ENCODE results near the gene PRSS21.

PRSS21 gene

DNA sequence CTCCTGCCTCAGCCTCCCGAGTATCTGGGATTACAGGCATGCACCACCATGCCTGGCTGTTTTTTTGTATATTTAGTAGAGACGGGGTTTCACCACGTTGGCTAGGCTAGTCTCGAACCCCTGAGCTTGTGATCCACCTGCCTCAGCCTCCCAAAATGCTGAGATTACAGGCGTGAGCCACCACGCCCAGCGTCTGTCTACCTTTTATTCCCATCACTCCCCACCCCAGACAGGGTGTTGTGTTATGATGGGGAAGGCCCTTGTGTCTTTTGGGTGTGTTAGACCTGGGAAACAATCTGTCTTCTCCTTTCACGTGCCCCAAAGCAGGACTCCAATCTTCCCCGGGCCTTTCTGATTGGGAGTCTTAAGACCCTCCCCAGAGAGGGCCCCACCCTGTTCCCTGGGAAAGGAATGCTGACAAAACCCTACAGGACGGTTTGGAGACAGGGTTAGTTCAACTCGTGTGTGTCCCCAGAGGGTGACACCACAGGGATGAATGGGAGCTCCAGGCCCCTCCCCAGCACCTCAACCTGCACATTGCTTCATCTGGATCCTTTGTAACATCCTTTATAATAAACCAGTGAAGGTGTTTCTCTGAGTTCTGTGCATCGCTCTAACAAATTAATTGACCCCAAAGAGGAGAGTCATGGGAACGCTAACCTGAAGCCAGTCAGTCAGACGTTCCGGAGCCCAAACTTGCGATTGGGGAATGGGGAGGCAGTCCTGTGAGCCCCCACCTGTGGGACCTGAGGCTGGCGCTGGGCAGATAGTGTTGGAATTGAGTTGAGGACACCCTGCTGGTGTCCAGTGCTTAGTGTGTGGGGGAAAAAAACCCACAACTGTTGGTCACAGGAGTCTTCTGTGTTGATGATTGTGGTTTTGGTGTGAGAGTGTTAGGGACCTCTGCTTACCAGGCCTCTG lies 36.8 kb upstream of the PRSS21 start:
- DNase-seq = no peak

DNA sequence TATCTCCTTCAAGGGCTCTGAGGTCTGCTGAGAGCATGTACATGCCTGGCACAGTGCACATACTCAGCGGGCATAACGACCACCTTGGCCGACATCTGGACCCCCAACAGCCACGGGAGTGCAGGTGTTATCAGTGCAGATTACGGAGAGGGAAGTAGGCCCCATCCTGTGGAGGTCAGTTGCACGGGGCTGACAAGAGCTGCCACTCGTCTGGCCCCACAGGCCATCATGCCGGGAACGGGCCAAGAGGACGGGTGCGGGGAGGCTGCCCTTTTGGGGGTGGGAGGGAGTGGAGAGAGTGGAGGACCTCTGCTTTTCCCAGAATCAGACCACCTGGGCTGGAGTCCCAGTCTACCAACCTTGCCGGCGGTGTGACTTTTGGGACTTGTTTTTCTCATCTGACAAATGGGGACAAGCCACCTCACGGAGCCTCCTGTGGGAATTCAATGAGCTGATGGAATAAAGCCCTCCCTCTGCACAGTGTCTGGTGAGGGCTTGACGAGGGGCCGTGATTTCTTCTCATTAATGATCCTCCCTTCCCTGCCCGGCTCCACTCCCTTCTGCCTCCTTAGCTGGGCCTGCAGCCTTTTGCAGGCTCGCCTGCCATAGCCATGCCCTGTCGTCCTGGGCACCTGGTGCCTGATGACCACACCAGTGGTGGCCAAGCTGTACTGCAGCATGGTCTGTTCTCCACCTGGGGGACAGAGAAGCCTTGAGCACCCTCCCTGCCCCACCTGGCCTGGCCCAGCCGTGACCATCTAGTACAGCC lies 34.3 kb upstream of the PRSS21 start:
- DNase-seq = no peak

DNA sequence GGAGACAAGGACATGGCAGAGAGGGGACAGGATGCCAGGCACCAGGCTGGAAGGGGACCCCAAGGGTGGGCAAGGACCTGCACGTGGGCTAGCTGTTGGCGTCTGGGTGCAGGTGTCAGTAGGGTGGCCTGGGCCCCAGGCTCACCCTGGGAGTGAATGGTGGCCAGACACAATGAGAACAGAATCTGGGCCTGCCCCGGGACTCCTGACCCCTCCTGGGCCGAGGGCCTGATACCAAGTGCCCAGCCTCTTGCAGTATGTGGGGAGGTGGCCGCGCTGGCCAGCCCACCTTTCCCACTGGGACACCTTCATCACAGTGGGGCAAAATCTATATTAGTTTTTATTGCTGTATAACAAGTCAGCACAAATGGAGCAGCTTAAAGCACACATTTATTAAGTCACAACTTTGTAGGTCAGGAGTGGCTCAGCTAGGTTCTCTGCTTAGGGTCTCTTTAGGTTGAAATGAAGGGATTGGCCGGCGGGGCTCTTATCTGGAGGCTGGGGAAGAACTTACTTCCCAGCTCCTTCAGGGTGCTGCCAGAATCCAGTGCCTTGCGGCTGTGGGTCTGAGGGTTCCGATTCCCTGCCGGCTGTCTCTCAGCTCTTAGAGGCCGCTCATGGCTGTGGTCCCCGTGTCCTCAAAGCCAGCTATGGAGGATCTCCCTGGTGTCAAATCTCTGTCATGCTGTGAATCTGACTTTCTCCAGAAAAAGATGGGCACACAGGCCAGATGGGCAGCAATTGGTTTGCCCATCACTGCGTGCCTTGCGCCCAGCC lies 33.3 kb upstream of the PRSS21 start:
- DNase-seq = no peak

DNA sequence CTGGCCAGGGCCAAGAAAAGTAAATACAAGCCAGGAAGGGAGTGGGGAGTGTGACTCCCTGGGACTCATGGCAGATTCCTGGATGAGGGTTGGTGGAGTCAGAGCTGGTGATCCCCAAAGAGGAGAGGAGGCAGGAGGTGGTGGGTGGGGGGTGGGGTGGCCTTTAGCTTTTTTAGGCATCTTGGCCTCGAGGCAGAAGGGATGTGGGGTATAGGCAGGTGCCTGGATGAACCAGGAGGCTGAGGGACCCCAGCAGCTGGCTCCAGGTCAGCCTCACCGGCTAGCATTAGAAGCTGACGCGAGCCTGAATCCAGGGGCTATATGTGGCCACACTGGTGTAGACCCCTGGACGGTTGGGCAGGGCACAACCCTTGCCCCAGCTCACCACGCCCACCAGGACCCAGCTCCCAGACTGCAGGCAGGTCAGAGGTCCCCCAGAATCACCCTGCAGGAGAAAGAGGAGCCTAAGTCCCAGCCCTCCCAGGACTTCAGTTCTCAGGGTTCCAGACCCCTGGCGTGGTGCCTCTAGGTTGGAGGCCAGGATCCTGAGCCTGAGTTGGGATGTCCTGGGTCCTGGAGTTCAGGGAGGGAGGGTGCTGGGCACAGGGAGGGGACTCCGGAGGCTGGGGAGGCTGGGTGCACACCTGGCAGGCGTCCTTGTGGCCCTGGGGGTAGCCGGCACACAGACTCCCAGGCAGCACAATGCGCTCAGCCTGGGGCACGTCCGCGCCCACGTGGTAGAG lies 32.5 kb upstream of the PRSS21 start:
- no peak for DNase-seq

DNA sequence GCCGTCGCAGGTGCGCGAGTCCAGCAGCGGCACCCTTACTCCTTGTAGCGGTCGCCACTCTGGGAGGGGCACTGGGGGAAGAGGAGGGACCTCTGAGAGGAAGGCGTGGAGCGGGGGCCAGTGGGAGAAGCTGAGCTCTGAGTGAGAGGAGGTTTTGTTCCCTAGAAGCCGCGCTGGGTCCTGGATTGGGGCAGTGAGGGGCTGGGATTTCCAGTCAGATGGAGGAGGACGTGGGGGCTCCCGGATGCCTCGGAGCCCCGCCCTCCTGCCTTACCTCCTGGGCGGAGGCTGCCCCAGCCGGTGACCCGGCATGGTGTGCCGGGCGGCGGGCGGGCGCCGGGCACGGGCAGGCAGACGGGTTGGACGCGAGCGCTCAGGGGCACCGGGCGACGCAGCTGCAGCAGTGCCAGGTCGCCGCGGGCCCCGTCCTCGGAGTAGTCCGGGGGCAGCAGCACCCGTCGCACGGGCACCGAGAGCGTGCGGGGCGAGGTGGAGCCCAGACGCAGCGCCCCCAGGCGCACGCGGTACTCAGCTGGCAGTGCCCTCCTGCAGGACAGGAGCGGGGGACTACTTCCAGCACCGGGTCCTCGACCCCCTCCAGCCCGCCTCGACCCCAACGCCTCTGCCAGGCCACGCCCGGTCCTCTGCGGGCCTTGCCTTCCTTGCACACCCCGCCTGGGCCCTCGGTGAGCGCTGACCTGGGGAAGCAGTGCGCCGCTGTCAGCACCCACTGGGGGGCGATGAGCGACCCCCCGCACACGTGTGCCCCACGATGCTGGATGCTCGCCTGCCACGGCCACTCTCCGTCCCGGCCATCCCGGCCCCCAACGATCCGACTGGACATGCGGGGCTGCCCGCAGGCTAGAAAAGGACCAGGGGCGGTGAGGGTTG lies 31.7 kb upstream of the PRSS21 start:
- DNase-seq = no peak

- DNase-seq = no peak
Measured at GRCh38 chr16:2786061-2786825, 30.8 kb upstream of the PRSS21 start.

- no peak for DNase-seq
Measured at GRCh38 chr16:2786826-2787151, 30.2 kb upstream of the PRSS21 start.

GRCh38 chr16:2787406-2787805 lies 29.6 kb upstream of the PRSS21 start, which contains the start of gene PRSS33:
TSS of gene PRSS33 (minus strand) at chr16:2787560. CDS start at chr16:2786547, 1,013 bp downstream.
- no peak for DNase-seq

- DNase-seq = no peak
Measured at GRCh38 chr16:2787961-2788360, 29.1 kb upstream of the PRSS21 start.

GRCh38 chr16:2790631-2791030 lies 26.4 kb upstream of the PRSS21 start:
- no peak for DNase-seq

- no peak for DNase-seq
Measured at GRCh38 chr16:2791174-2791573, 25.9 kb upstream of the PRSS21 start.

- no peak for DNase-seq
Measured at GRCh38 chr16:2792940-2793339, 24.1 kb upstream of the PRSS21 start.

DNA sequence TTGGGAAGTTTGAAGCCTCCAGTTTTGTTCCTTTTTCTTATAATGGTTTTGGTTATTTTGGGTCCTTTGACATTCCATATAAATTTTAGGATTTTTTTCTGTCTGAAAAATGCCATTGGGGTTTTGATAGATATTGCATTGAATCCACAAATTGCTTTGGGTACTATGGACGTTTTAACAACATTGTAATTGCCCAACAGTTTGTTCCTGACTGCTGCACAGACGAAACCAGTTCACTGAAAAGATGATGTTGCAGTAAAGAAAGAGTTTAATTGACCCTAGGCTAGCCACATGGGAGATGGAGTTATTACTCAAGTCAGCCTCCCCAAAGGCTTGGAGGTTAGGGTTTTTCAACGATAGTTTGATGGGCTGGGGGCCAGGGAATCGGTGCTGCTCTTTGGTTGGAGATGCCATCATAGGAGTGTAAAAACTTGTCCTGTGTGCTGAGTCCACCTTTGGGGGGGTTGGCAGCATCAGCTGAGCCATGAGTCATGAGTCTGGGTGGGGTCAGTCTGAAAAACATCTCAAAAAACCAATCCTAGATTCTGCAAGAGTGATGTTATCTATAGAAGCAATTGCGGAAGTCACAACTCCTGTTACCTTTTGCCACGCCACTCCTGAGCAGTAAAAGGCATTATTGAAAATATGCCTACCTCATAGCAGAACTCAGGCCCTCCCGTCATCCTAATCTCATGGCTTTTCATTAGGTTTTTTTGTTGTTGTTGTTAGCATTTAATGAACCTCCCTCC lies 21.5 kb upstream of the PRSS21 start:
- no peak for DNase-seq

DNA sequence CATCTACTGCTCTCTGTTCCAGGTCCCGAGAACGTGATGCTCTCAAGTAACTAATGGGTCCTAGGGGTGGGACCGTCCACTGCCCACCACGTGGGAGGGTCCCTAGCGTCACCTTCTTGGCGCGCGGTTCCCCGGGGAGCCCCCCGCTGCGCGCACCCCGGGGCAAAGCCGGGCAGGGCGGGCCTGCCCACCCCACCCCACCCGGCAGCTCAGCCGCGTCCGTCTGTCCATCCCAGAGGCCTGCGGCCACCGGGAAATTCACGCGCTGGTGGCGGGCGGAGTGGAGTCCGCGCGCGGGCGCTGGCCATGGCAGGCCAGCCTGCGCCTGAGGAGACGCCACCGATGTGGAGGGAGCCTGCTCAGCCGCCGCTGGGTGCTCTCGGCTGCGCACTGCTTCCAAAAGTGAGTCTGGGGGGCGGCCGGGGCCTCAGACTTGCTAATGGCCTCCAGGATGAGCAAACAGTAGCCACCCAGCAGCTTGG lies 18.3 kb upstream of the PRSS21 start:
- DNase-seq = no peak

DNA sequence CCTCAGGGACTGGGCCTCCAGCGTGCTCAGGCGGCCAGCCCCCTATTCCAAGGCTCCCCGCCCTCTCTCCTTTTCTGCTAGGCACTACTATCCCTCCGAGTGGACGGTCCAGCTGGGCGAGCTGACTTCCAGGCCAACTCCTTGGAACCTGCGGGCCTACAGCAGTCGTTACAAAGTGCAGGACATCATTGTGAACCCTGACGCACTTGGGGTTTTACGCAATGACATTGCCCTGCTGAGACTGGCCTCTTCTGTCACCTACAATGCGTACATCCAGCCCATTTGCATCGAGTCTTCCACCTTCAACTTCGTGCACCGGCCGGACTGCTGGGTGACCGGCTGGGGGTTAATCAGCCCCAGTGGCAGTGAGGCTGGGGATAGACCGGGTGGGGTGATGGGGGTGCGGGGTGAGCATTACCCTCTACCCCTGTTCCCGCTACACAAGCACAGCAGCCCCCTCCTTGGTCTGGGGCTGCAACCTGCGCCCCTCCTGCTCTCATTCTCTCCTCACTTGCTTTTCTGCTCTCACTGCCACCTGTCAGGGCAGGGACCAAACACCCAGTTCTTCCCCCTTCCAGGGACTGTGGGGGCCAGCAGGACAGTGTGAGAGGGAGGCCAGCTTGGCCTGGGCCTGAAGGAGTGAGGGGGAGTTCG lies 17.7 kb upstream of the PRSS21 start:
- DNase-seq = no peak

DNA sequence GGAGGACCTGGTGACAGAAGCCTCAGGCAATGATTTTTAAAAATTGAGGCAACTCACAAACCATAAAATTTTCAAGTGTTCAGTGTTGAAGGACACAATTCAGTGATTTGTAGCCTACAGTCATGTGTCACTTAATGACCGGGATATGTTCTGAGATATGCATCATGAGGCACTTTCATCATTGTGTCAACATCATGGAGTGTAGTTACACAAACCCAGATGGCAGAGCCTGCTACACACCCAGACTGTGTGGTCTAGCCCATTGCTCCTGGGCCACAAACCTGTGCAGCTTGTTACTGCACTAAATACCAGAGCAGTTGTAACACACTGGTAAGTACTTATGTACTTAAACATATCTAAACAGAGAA lies 17.2 kb upstream of the PRSS21 start:
- no peak for DNase-seq

- DNase-seq = no peak
Measured at GRCh38 chr16:2803545-2804195, 13.4 kb upstream of the PRSS21 start.

DNA sequence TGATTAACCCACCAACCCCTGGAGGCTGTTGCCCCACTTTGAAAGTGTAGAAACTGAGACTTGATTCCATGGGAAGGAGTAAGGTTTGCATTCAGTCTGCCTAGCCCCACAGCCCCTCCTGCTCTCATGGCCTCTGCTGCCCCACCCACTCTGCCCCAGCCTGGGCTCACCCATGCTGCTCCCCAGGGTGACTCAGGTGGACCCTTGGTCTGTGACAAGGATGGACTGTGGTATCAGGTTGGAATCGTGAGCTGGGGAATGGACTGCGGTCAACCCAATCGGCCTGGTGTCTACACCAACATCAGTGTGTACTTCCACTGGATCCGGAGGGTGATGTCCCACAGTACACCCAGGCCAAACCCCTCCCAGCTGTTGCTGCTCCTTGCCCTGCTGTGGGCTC lies 12.3 kb upstream of the PRSS21 start:
- no peak for DNase-seq

GRCh38 chr16:2806286-2806685 lies 10.8 kb upstream of the PRSS21 start:
- DNase-seq = no peak
